Activated CD4-positive, alpha-beta T cell treated with anti-CD3 and anti-CD28 coated beads, Interleukin-2, Interleukin-4, amounts not matched to agents 100 ng/mL and 50 ng/mL, durations not matched to agents 16 hours and 8 hours (primary cell): ENCODE results near the gene TGIF2.
A peak's percentile ranks its signal among the peaks of the same experiment; 100 is the strongest.
"Not testable (repeated sequence)": the region's sequence is repeated elsewhere in the genome, so short reads cannot be mapped to it uniquely, and the experiment has no call there.

Experiments used
- DNase-seq: peaks from one replicate; pipeline ENCODE4 v3.0.0-alpha.2; 2020; ENCODE audit warnings: low spot score

TGIF2 gene

GRCh38 chr20:36547186-36548005 is 26.0 kb upstream of the TGIF2 start:
- no peak for DNase-seq

- no peak for DNase-seq
Observed at GRCh38 chr20:36548006-36548315, 25.4 kb upstream of the TGIF2 start.

GRCh38 chr20:36548704-36549627 is 24.4 kb upstream of the TGIF2 start:
- DNase-seq = no peak

- no peak for DNase-seq
Observed at GRCh38 chr20:36549628-36549941, 23.8 kb upstream of the TGIF2 start.

- DNase-seq = no peak
Observed at GRCh38 chr20:36549942-36550789, 23.2 kb upstream of the TGIF2 start.

GRCh38 chr20:36550790-36551299 is 22.6 kb upstream of the TGIF2 start:
- DNase-seq = no peak

- DNase-seq = no peak
Observed at GRCh38 chr20:36555248-36555647, 18.1 kb upstream of the TGIF2 start.

GRCh38 chr20:36562724-36563123 is 10.7 kb upstream of the TGIF2 start:
- no peak for DNase-seq

GRCh38 chr20:36563374-36563773 is 10.0 kb upstream of the TGIF2 start:
- no peak for DNase-seq

- DNase-seq = not testable (repeated sequence)
Observed at GRCh38 chr20:36564078-36564725, 9.2 kb upstream of the TGIF2 start.

GRCh38 chr20:36564726-36565121 is 8.7 kb upstream of the TGIF2 start:
- DNase-seq = not testable (repeated sequence)

- no peak for DNase-seq
Observed at GRCh38 chr20:36565520-36565919, 7.9 kb upstream of the TGIF2 start.

GRCh38 chr20:36569847-36570429 is 3.5 kb upstream of the TGIF2 start:
- no peak for DNase-seq

GRCh38 chr20:36571564-36572504 is 1.6 kb upstream of the TGIF2 start:
- no peak for DNase-seq

- DNase-seq = peak; percentile 51
Observed at GRCh38 chr20:36572701-36573102, 695 bp upstream of the TGIF2 start.

GRCh38 chr20:36573798-36574365 is 485 bp downstream of the TGIF2 start:
- DNase-seq = no peak

- DNase-seq = peak; percentile 44
Observed at GRCh38 chr20:36574366-36575135, 1.2 kb downstream of the TGIF2 start.

GRCh38 chr20:36576081-36576445 is 2.7 kb downstream of the TGIF2 start:
- no peak for DNase-seq
